GM21528 (cell line): ENCODE data around the gene GRAMD1C.

Experiments used
- ATAC-seq: cut with Tn5 transposase; IDR thresholded peaks from one replicate; pipeline ENCODE4 v1.9.1; 2021; ENCODE audit warnings: mild to moderate bottlenecking, moderate library complexity; ENCODE audit not compliant: unreplicated experiment, low FRiP score

GRAMD1C gene

DNA sequence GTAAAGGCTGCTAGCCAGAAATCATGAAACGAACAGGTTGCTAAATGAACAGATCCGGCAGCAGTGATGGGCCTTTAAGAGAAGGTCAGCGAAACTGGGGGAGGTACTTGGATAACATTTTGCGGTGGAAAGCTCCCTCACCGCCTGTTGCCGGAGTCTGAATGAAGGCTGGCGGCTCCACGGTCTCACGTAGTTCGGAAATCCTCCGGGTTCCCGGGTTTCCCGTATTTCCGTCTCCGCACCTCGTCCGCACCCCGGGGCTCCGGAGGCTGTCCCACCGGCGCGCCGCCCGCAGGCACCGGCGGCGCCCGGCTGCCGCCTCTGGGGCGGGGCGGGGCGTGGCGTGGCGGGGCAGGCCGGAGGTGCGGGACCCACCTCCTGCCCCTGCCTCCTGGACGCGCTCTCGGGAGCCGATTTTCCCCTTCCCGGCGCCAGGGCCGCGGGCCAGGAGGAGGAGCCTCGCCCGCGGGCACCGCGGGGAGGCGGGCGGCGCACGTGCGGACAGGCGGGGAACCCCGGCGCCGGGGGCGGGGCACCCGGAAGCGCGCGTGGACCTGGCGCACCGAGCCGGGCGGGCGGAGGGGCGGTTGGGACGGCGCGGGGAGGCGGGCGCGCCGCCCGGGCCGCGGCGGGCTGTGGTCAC is 108.9 kb downstream of the GRAMD1C start, which contains the start of gene ZDHHC23:
ZDHHC23 (plus strand) TSS at position 642 of the 643 bp plus-strand sequence. CDS start 790 bp downstream, outside the sequence.
- ATAC-seq: peak; percentile 69

- peak; percentile 59 for ATAC-seq
Measured at GRCh38 chr3:113948015-113948917, 109.7 kb downstream of the GRAMD1C start.

DNA sequence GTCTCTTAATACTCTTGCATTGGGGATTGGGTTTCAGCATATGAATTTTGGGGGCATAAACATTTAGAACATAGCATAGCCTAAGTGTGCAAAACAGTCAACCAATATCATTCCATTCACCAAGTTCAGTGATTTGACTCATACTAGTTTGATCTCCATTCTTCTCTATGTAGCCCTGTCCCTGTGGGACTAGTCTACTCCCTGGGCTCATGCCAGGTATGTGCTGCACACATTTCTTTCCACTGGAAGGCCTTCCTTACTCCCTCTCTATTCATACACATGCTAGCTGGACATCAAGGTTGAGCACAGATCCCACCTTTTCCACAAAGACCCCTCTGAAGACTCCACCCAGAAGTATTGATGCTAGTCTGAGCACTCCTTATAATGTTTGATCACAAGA is 114.3 kb downstream of the GRAMD1C start:
- no peak for ATAC-seq

DNA sequence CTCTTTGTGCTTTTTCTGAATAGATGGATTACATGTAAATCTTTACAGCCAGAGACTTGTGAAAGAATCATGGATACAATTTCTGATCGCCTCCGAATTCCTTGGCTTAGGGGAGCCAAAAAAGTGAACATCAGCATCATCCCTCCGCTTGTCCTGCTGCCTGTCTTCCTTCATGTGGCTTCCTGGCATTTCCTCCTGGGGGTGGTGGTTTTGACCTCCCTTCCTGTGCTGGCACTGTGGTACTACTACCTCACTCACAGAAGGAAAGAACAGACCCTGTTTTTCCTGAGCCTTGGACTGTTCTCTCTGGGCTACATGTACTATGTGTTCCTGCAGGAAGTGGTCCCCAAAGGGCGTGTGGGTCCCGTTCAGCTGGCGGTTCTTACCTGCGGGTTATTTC is 115.1 kb downstream of the GRAMD1C start:
- ATAC-seq: no peak

DNA sequence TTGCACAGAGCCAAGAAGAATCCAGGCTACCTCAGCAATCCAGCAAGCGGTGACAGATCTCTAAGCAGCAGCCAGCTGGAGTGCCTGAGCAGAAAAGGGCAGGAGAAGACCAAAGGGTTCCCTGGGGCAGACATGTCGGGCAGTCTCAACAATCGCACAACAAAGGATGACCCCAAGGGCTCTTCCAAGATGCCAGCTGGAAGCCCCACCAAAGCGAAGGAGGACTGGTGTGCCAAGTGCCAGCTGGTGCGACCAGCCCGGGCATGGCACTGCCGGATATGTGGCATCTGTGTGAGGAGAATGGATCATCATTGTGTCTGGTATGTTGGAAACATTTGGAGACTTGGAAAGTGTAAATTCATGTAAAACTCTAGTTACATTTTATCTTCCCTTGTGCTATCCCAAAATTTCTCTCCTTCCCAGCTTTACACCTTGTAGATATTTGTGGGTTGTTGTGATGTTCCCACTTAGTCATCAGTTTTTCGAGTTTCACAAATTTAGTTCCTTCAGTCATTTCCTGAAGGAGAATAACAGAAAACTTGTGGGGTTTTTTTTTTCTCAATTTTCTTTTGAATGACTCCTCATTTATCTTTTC is 115.6 kb downstream of the GRAMD1C start:
- ATAC-seq: no peak

- ATAC-seq: no peak
Measured at GRCh38 chr3:113963879-113964278, 125.3 kb downstream of the GRAMD1C start.

DNA sequence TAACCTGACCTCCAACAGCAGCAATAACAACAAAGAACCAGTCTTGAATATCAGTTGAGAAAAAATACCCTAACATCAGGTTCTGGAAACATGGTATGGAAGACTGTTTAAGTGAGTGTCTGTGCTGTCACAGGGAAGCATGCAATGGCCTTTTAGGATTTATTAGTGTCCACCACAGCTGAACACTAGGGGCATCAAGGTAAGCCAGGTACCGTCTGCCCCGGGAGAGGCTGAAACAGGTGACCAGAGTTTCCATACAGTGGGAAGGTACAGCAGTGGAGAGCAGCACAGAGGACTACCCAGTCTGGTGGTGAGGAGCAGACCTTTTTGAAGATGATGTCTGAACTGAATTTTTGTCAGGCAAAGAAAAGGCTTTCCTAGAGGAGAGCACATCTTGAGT is 127.6 kb downstream of the GRAMD1C start:
- ATAC-seq: no peak

GRCh38 chr3:113968986-113969385 is 130.4 kb downstream of the GRAMD1C start:
- ATAC-seq: no peak

GRCh38 chr3:113977822-113978221 is 139.2 kb downstream of the GRAMD1C start:
- no peak for ATAC-seq

DNA sequence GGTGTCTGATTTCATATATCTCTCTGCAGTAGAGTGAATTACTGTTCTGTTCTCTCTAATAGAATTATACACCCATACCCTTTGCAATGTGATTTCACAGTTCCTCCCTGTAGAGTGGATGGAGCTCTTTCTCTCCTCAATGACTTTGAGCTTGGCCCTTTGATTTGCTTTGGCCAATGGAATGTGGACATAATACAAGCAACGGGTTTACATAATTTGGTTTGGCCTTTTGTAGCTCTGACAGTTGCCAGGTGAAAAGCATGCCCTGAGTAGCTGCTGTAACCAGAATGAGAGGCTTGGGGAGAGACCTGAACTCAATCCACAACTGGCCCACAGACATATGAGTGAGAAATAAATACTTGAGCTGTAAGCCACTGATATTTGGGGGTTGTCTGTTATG is 141.3 kb downstream of the GRAMD1C start:
- ATAC-seq: no peak

DNA sequence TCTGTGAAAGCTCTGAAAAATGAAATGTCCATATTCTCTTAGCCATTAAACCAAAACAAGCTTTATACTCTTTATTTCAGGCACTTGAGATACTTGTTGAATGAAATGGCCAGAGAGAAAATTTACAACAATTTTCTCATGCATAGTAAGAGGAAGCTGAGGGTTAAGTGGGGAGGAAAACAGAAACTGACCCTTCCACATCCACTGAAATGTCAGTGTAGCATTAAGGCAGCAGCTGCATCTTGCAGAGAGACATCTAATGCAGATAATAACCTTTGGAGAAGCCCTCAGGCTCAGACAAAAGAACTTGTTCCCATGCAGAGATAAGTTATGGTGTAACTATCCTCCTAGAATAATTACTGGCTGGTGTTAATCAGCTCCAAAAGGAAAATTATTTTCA is 143.2 kb downstream of the GRAMD1C start:
- ATAC-seq: no peak

- no peak for ATAC-seq
Measured at GRCh38 chr3:113983544-113983943, 145.0 kb downstream of the GRAMD1C start.

DNA sequence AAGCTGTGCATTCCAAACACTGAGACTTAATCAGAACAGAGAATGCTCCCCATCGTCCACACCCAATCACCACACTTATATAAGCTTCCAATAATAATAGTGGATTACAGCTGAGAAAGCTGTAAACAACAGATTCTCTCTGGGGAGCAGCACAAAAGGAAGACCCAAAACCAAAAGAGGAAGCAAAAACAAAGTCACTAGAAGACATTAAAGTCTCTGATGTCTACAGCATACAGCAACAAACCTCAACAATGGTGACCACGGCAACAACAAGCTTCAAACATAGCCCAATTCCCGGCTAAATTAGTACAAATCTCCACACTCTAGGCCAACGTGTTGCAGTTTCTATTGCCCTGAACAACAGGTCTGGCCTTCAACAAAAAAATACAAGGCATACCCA is 147.0 kb downstream of the GRAMD1C start:
- ATAC-seq: no peak
